Sigmoid colon (tissue), 4 donors: Measurements from ENCODE around the gene MRPL21.

Experiments used
- EP300 ChIP-seq, 4 donors: sonication (generic); formaldehyde crosslinking; IDR thresholded peaks; one replicate each; pipeline ENCODE4 v1.6.1; 2017; ENCODE audit warnings: antibody characterized with exemption in 4 of 4
- POLR2A ChIP-seq, 2 donors: fragments of 450-650 bp; IDR thresholded peaks; one replicate each; pipeline ENCODE4 v1.6.1; 2016; ENCODE audit warnings: antibody characterized with exemption in 2 of 2, mild to moderate bottlenecking in 2 of 2, moderate library complexity in 2 of 2
- POLR2AphosphoS5 ChIP-seq, 4 donors: sonication (generic); formaldehyde crosslinking; IDR thresholded peaks; one replicate each; pipeline ENCODE4 v1.6.1; 2017; ENCODE audit warnings: antibody characterized with exemption in 4 of 4
- TF ChIP-seq, protein P1 (sequence below), 4 experiments: fragments of 450-650 bp in 3 of 4; fragments of 200-600 bp in 1 of 4; IDR thresholded peaks; one replicate each; pipeline ENCODE4 v1.5.1; 2016 to 2019; ENCODE audit warnings: antibody characterized with exemption in 4 of 4, mild to moderate bottlenecking in 3 of 4, moderate library complexity in 2 of 4

DNA sequence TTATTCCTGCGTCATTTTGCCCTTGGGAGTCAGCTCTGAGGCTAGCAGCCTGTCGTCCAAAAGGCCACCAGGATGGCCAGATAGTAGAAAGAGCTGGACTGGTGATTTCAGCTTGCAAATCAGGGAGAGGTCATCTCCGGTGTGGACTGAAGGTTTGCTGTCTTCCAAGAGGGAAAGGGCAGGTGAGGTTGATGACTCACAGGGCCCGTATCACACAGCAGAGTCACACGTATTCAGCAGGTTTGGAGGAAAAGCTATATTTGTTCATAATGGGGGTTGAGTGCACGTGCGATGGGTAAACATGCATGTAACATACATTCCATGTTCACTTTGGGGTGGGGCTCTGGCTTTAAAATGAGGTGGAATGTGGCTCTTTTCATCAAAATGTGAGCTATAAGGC lies 25.6 kb downstream of the MRPL21 start:
- no peak for TF ChIP-seq POLR2AphosphoS5 (IDR thresholded peaks at IDR 0.05)
- TF ChIP-seq, protein P1, sequence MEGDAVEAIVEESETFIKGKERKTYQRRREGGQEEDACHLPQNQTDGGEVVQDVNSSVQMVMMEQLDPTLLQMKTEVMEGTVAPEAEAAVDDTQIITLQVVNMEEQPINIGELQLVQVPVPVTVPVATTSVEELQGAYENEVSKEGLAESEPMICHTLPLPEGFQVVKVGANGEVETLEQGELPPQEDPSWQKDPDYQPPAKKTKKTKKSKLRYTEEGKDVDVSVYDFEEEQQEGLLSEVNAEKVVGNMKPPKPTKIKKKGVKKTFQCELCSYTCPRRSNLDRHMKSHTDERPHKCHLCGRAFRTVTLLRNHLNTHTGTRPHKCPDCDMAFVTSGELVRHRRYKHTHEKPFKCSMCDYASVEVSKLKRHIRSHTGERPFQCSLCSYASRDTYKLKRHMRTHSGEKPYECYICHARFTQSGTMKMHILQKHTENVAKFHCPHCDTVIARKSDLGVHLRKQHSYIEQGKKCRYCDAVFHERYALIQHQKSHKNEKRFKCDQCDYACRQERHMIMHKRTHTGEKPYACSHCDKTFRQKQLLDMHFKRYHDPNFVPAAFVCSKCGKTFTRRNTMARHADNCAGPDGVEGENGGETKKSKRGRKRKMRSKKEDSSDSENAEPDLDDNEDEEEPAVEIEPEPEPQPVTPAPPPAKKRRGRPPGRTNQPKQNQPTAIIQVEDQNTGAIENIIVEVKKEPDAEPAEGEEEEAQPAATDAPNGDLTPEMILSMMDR (IDR thresholded peaks at IDR 0.05), result no peak
- TF ChIP-seq EP300 (IDR thresholded peaks at IDR 0.05), result no peak
- no peak for TF ChIP-seq POLR2A (IDR thresholded peaks at IDR 0.05)
